Measurements from ENCODE around the gene PAK4. TPM values are rescaled to one million over a fixed set of nuclear protein-coding genes. Genes with fewer than 3 reads are reported as not detected.

PAK4 gene
- total RNA-seq, 1 experiment from 2014 or later = 16.2 TPM

DNA sequence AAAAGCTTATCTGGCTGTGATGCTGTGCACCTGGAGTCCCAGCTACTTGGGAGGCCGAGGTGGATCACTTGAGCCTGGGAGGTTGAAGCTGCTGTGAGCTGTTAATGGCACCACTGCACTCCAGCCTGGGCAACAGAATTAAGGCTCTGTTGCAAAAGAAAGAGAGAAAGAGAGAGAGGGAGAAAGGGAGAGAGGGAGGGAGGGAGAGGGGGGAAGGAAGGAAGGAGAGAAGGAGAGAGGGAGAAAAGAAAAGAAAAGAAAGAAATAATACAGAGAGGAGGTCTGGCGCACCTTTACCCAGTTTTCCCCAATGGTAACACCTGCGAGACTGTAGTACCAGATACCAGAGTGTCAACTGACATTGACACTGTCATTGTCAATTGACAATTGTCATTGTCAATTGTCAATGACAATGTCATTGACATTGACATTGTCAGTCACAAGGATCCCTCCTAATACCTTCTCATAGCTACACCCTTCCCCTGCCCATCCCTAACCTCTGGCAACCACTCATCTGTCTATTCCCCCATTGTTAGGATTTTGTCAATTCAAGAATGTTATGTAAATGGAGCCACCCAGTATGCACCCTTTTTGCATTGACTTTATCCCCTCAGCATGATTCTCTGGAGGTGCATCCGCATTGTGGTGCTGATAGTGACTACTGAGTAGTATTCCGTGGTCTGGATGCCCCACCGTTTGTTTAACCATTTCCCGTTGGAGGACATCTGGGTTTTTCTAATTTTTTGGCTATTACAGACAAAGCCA lies 21.3 kb downstream of the PAK4 start:
- DNase-seq (ENCODE audit: low spot score) = no peak

DNA sequence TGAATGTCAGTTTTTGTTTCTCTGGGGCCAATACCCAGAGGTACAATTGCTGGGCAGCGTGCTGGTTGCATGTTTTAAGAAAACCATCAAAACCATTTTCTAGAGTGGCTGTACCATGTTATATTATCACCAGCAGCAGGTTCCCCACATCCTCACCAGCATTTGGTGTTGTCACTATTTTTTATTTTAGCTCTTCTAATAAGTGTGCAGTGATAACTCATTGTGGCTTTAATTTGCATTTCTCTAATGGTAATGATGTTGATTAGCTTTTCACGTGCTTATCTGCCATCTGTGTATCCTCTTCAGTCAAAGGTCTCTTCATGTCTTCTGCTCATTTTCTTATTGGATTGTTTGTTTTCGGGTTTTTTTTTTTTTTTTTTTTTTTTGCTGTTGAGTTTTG lies 21.9 kb downstream of the PAK4 start:
- DNase-seq (ENCODE audit: low spot score) = no peak

- DNase-seq (ENCODE audit: low spot score) = no peak
These were observed 23.4 kb downstream of the PAK4 start for GRCh38 chr19:39148939-39149529.

DNA sequence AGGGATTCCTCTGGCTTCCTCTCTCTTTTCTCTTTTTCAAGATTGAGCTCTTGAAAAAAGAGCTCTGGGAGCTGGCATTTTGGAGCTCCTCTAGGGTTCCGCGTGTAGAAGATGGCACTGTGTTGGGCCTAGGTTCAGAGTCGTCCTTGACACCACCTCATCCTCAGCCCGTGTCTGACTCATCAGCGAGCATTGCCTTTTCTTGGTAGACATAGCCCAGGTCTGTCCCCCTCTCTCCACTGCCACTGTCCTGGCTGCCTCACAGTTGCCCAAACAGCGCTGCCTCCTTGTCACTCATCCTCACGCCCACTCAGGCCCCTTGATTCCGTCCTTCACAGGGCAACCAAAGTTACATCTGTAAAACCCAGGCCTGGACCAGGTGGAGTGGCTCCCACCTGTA lies 24.6 kb downstream of the PAK4 start:
- DNase-seq (ENCODE audit: low spot score) = no peak

- DNase-seq (ENCODE audit: low spot score) = no peak
These were observed 25.4 kb downstream of the PAK4 start for GRCh38 chr19:39150807-39151600.

- DNase-seq (ENCODE audit: low spot score) = no peak
These were observed 26.5 kb downstream of the PAK4 start for GRCh38 chr19:39152066-39152465.

- no peak for DNase-seq (ENCODE audit: low spot score)
These were observed 28.6 kb downstream of the PAK4 start for GRCh38 chr19:39154100-39154628.

GRCh38 chr19:39154629-39155100 lies 29.1 kb downstream of the PAK4 start:
- DNase-seq (ENCODE audit: low spot score) = no peak

DNA sequence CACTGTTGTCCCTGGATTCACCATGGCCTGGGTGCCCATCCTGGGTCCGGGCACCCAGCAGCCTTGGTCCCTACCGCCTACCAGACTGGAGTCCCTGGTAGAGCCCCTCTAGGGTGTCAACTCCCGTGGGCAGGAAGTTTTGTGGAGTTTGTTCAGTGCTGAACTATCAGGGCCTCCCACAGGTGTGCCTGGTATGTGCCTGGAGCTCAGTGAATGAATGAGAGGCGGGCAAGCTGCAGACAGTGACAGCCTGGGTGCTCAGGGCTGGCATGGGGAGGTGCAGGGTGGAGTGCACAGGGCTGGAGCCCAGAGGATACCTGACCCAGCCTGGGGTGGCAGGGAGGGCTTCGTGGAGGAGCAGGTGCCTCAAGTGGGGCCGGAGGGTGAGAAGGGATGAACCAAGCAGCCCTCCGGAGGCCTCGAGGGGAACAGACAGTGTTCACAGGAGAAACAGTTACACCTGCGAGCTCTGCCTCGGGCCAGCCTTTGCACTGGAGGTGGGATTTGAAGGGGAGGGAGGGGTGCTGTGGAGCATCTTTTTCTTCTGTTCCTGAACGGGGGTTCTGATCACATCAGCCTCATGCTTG lies 29.6 kb downstream of the PAK4 start:
- no peak for DNase-seq (ENCODE audit: low spot score)

DNA sequence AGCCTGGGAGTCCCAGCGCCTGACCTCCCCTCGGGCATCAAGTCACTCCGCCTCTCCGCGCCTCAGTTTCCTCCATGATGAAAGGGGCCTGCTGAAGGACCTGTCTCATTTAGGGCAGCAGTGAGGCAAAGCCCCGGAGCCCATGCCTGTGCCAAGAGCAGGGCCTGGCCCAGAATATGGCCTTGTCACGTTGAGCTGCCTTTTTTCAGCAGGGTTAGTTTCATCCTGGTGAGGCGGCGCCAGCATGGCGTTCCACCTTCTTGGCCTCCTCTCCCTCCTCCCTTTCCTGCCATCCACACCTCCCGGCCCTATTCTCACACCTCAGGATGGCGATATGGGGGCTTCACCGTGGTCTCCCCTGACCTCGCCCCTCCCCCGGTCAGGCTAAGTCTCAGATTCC lies 30.2 kb downstream of the PAK4 start:
- DNase-seq (ENCODE audit: low spot score) = no peak

DNA sequence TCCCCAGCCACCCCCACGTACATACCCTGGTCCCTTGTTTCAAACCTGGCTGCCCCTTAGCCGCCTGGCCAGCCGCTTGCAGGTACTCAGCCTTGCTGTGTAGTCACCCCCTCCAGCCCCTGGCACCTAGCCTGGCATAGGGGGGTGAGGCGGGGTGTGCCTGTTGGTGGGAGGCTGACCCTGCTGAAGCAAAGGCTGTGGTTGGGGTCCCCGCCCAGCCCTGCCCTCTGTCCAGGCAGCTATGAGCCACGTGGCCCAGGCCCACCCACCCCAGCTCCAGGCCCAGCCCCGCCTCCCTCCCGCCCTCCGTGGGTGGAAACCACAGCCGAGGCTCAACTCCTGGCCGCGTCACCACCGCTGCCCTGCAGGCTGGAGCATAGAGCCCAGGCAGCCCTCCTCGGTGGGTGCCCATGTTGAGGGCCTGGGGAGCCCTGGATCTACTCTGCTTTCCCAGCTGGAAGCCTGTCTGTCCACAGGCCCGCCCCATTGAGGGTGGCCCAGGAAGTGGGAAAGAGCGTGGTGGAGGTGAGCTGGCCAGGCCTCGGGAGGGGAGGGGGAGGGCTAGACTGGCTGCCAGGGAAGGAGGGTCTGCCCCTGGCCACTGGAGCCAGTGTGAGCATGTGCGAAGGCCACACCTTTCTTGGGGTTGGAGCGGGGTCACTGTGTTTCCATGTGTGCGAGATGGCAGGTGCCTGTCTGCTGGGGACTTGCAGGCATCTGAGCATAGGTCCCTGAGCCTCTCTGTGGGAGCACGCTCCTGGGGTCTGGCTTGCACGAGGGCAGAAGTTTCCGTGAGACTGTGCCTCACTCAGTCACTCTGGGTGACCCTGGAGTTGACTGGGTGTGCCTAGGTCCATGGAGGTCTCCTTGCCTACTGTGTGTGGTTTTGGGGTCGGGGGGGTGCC lies 31.0 kb downstream of the PAK4 start:
- peak; percentile 36 for DNase-seq (ENCODE audit: low spot score)

DNA sequence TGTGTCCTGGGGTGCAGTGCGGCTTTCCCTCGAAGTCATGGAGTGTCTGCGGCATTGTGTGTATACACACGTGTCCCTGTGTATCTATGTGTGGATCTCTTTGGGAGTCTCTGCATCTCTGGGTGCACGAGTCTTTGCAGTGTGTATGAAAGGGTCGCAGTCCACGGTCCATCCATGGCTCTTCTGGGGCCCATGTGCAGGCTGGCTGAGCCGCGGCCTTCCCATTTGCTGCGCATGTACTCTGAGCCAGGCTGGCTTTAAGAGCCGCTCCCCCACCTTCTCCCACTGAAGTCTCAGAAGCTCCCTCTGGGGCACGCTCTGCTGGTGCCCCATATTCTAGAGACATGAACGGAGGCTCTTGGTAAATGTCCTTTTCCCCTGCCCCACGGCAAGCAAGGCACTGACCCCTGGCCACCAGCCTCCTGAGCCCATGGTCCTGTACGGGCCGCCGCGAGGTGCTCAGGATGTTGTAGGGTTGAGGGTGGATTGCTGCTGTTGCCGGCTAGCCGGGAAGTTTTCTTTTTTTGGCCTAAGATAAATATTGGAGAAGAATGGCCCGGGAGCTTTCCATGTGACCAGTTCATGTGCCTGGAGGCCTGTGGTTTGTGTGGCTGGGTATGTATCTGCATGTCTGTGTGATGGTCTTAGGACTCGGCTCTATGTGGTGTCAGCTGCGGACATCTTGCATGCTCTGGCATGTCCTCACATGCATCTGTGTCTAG lies 31.9 kb downstream of the PAK4 start:
- DNase-seq (ENCODE audit: low spot score) = no peak

GRCh38 chr19:39157997-39158389 lies 32.4 kb downstream of the PAK4 start:
- DNase-seq (ENCODE audit: low spot score) = no peak

GRCh38 chr19:39158646-39159260 lies 33.2 kb downstream of the PAK4 start:
- no peak for DNase-seq (ENCODE audit: low spot score)

DNA sequence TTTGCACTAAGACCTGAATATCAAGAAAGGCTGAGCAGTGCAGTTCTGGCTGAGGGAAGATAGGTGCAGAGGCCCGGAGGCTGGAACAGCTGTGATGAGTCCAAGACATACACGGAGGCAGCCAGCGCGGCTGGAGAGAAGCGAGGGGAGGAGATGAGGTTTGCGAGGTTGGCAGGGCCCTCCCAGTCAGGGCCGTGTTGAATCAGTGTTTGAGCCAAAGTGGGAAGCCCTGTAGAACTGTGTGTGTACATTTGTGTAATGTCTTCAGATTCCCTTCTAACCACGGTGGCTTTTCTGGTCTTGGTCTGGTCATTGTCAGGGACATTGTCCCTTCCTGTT lies 34.9 kb downstream of the PAK4 start:
- no peak for DNase-seq (ENCODE audit: low spot score)

GRCh38 chr19:39160889-39161672 lies 35.5 kb downstream of the PAK4 start:
- DNase-seq (ENCODE audit: low spot score) = no peak

- no peak for DNase-seq (ENCODE audit: low spot score)
These were observed 37.0 kb downstream of the PAK4 start for GRCh38 chr19:39162441-39163043.

DNA sequence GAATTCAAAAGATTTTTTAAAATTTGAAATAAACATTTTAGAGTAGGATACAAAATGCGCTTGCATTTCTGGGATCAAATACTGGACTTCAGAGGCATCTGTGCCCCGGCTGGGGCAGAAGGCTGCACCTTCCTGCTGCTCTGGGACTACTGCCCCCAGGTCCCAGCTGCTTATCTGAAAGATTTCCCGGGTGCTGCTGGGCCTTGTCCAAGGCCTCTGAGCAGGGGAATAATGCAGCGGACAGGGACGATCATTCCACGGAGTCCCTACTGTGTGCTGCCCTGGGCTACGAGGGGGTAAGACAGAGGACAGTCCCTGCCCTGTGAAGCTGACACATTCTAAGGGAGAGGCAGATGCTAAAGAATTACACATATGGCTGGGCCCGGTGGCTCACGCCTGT lies 38.0 kb downstream of the PAK4 start:
- no peak for DNase-seq (ENCODE audit: low spot score)

DNA sequence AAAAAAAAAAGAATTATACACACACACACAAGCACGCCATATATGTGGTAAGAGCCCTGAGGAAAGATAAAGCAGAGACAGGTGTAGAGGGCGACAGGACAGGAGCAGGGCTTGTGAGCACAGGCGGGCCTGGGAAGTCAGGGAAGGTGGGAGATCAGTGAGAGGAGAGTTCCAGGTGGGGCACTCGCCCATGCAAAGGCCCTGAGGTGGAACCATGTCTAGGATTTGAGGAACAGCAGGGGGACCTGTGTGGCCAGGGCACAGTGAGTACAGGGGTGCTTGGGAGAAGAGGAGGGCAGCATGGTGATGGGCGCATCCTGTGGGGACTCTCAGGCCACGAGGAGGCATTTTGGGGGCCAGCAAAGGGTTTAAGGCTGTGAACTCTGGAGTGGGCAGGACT lies 38.7 kb downstream of the PAK4 start:
- DNase-seq (ENCODE audit: low spot score) = no peak

All from A172 (cell line).